SK-N-SH (cell line): ENCODE measurements around the gene TINAG. TPM values are rescaled to one million over a fixed set of nuclear protein-coding genes. Genes with fewer than 3 reads are reported as not detected.
A peak's percentile ranks its signal among the peaks of the same experiment; 100 is the strongest.

Experiments
- CTCF ChIA-PET: fragments of 300-600, 350-600 bp; formaldehyde crosslinking; extraction: SDS; loops from one replicate; lab custom pipeline; 2021; lab: Yijun Ruan, JAX
- POLR2A ChIA-PET: fragments of 350-600 bp; sonication (Branson Sonifier 250); formaldehyde crosslinking; extraction: SDS; loops from one replicate; lab custom pipeline; 2020; ENCODE audit warnings: antibody characterized with exemption, inconsistent platforms; lab: Yijun Ruan, JAX
- DNase-seq: peaks from one replicate; pipeline ENCODE4 v3.0.0; 2012
- H2AFZ ChIP-seq: fragments of 200-600 bp; sonication (generic); 2 replicates; pipeline ENCODE4 v1.8.1; 2016; ENCODE audit warnings: antibody characterized with exemption, mild to moderate bottlenecking, low read depth
- H3F3A ChIP-seq: fragments of 200-600 bp; sonication (generic); replicated peaks from 2 replicates; pipeline ENCODE3; 2016; ENCODE audit warnings: antibody characterized with exemption, mild to moderate bottlenecking; ENCODE audit not compliant: insufficient read depth
- H3K27ac ChIP-seq, 2 experiments: fragments of 200-500 bp in 1 of 2; fragments of 200-600 bp in 1 of 2; sonication (Bioruptor generic) in 1 of 2; sonication (generic), shearing (Covaris generic) in 1 of 2; 2 replicates each; pipeline versions ENCODE4 v1.5.1 to v1.6.1; 2014 to 2016; ENCODE audit warnings: low read depth in 2 of 2, inconsistent platforms in 1 of 2, low read length in 1 of 2, mild to moderate bottlenecking in 1 of 2, mixed read lengths in 1 of 2
- H3K27me3 ChIP-seq: fragments of 200-600 bp; sonication (generic), shearing (Covaris generic); 2 replicates; pipeline ENCODE4 v1.6.1; 2016; ENCODE audit warnings: mixed run types; ENCODE audit not compliant: insufficient read depth
- H3K36me3 ChIP-seq, 2 experiments: fragments of 200-500 bp in 1 of 2; fragments of 200-600 bp in 1 of 2; sonication (Bioruptor generic) in 1 of 2; sonication (generic) in 1 of 2; replicated peaks in 1 of 2; 2 replicates each; pipeline versions ENCODE3 to v1.5.1; 2014 to 2016; ENCODE audit warnings: low read length in 1 of 2, mild to moderate bottlenecking in 1 of 2; ENCODE audit not compliant: insufficient read depth in 2 of 2, control insufficient read depth in 1 of 2
- H3K4me1 ChIP-seq, 2 experiments: fragments of 200-500 bp in 1 of 2; fragments of 200-600 bp in 1 of 2; sonication (Bioruptor generic) in 1 of 2; sonication (generic), shearing (Covaris generic) in 1 of 2; 2 replicates each; pipeline versions ENCODE4 v1.5.1 to v1.6.1; 2014 to 2016; ENCODE audit warnings: low read depth in 1 of 2, low read length in 1 of 2, mixed run types in 1 of 2; ENCODE audit not compliant: insufficient read depth in 2 of 2, control insufficient read depth in 1 of 2
- H3K4me2 ChIP-seq: fragments of 200-600 bp; sonication (generic), shearing (Covaris generic); 2 replicates; pipeline ENCODE4 v1.6.1; 2017; ENCODE audit warnings: mixed run types
- H3K4me3 ChIP-seq, 2 experiments: fragments of 200-500 bp in 1 of 2; fragments of 200-600 bp in 1 of 2; sonication (Bioruptor generic) in 1 of 2; sonication (generic), shearing (Covaris generic) in 1 of 2; 2 replicates each; pipeline versions ENCODE4 v1.5.1 to v1.8.1; 2014 to 2016; ENCODE audit warnings: low read depth in 2 of 2, inconsistent platforms in 1 of 2, low read length in 1 of 2, mild to moderate bottlenecking in 1 of 2, mixed read lengths in 1 of 2, moderate library complexity in 1 of 2
- H3K79me2 ChIP-seq: fragments of 200-600 bp; sonication (generic); 2 replicates; pipeline ENCODE4 v1.8.1; 2017; ENCODE audit warnings: mild to moderate bottlenecking; ENCODE audit not compliant: insufficient read depth
- H3K9ac ChIP-seq: fragments of 200-600 bp; sonication (generic); 2 replicates; pipeline ENCODE4 v1.6.1; 2017; ENCODE audit warnings: mixed run types
- H3K9me2 ChIP-seq: fragments of 200-600 bp; sonication (generic); 2 replicates; pipeline ENCODE4 v1.6.1; 2017; ENCODE audit warnings: mixed run types
- H3K9me3 ChIP-seq: fragments of 200-600 bp; sonication (generic); 2 replicates; pipeline ENCODE4 v1.6.1; 2017; ENCODE audit warnings: mixed run types, mild to moderate bottlenecking, moderate library complexity
- H4K20me1 ChIP-seq: fragments of 200-600 bp; sonication (generic); 2 replicates; pipeline ENCODE4 v1.6.1; 2017; ENCODE audit warnings: mild to moderate bottlenecking, mixed run types; ENCODE audit not compliant: insufficient read depth
- CHD2 ChIP-seq: fragments of 150-350 bp; IDR thresholded peaks from 2 replicates; pipeline ENCODE4 v1.6.1; 2018; ENCODE audit warnings: low read length; ENCODE audit not compliant: partially characterized antibody
- EZH2phosphoT487 ChIP-seq: fragments of 200-600 bp; sonication (generic); IDR thresholded peaks from 2 replicates; pipeline ENCODE4 v1.6.1; 2017; ENCODE audit warnings: low read depth, mixed run types, mild to moderate bottlenecking, antibody characterized with exemption, moderate library complexity, borderline replicate concordance
- FOSL2 ChIP-seq: IDR thresholded peaks from 2 replicates; pipeline ENCODE4 v1.4.0; 2012; ENCODE audit warnings: low read depth, mild to moderate bottlenecking, moderate library complexity, borderline replicate concordance
- FOXJ3 ChIP-seq: sonication (generic); formaldehyde crosslinking; IDR thresholded peaks from 2 replicates; pipeline ENCODE4 v1.5.1; 2020; ENCODE audit warnings: mild to moderate bottlenecking, missing genetic modification reagents
- GABPA ChIP-seq: IDR thresholded peaks from 2 replicates; pipeline ENCODE4 v1.4.0; 2012; ENCODE audit warnings: low read depth, mild to moderate bottlenecking
- JUND ChIP-seq: IDR thresholded peaks from 2 replicates; pipeline ENCODE4 v1.4.0; 2012
- MEF2A ChIP-seq: IDR thresholded peaks from 2 replicates; pipeline ENCODE4 v1.4.0; 2012; ENCODE audit warnings: low read depth, borderline replicate concordance
- MXI1 ChIP-seq: IDR thresholded peaks from 2 replicates; pipeline ENCODE4 v1.6.1; 2012; ENCODE audit warnings: mild to moderate bottlenecking, low read depth, low read length, improper control_type of control experiment
- NRF1 ChIP-seq: IDR thresholded peaks from 2 replicates; pipeline ENCODE4 v1.6.1; 2012; ENCODE audit warnings: low read depth, mild to moderate bottlenecking, low read length
- POLR2AphosphoS5 ChIP-seq: IDR thresholded peaks from 2 replicates; pipeline ENCODE4 v1.6.1; 2012; ENCODE audit warnings: low read depth, low read length
- RAD21 ChIP-seq: IDR thresholded peaks from 2 replicates; pipeline ENCODE4 v1.6.1; 2012; ENCODE audit warnings: mild to moderate bottlenecking, low read length
- RCOR1 ChIP-seq: fragments of 150-350 bp; IDR thresholded peaks from 2 replicates; pipeline ENCODE4 v1.6.1; 2017; ENCODE audit warnings: antibody characterized with exemption, low read length
- RFX5 ChIP-seq: IDR thresholded peaks from 2 replicates; pipeline ENCODE4 v1.6.1; 2012; ENCODE audit warnings: mild to moderate bottlenecking, improper control_type of control experiment, low read length
- RXRA ChIP-seq: IDR thresholded peaks from 2 replicates; pipeline ENCODE4 v1.4.0; 2012; ENCODE audit warnings: low read depth, mild to moderate bottlenecking, borderline replicate concordance
- TAF1 ChIP-seq: IDR thresholded peaks from 2 replicates; pipeline ENCODE4 v1.6.1; 2012; ENCODE audit warnings: low read depth, mild to moderate bottlenecking, low read length, moderate library complexity, borderline replicate concordance
- WGBS: methylation state at CpG from one replicate; pipeline ENCODE4 v1.1.6; 2017; ENCODE audit warnings: low lambda C conversion rate; 5-methylcytosine and 5-hydroxymethylcytosine counted together
- polyA plus RNA-seq, 3 experiments: library from polyadenylated mRNA; depleted of rRNA; stranded (reverse); fragments of >200 nt; gene quantifications; 2 replicates each; pipeline ENCODE4 v1.2.3, GENCODE V29; 2012
- TF ChIP-seq, protein P1 (sequence below): IDR thresholded peaks from 2 replicates; pipeline ENCODE4; 2012
- TF ChIP-seq, protein P2 (sequence below): IDR thresholded peaks from 2 replicates; pipeline ENCODE4 v1.4.0; 2012; ENCODE audit warnings: low read depth
- TF ChIP-seq, protein P3 (sequence below): IDR thresholded peaks from 2 replicates; pipeline ENCODE4 v1.6.1; 2012; ENCODE audit warnings: mild to moderate bottlenecking, low read depth, low read length, moderate library complexity
- TF ChIP-seq, protein P4 (sequence below): fragments of 150-350 bp; IDR thresholded peaks from 2 replicates; pipeline ENCODE4 v1.6.1; 2017; ENCODE audit warnings: antibody characterized with exemption, low read length, low read depth, borderline replicate concordance

Gene TINAG
- polyA plus RNA-seq, 1 of the 3 experiments (the other 2 are of a cell fraction): 0.13 TPM

DNA sequence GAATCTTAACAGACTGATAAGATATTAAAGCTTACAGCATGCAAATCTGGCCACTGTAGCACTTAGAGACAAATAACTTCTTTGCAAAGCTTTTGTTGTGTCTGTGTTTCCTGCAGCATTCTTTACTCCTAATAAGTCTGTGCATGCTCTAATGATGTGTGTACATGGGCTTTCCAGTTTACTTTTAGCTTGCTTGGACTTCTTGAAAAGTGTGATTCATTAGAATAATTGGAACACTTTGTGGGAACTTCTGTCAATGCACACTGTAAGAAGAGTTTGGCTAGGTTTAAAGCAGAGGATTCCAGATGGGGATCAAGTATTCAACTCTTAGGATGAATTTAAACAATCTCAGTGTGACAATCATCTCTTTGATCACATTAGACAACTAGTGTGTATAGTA lies 22.1 kb upstream of the TINAG start:
- Histone ChIP-seq H3K9ac (no peak overlapping the region), H3K9me2 (no peaks in the 10 kb centered on the region), H3K4me3 (no peak overlapping the region), H3K36me3 (no peaks in the 10 kb centered on the region), H3F3A (peaks cover 53% of the 10 kb centered on the region), H3K4me1 (peaks cover 0 to 48% of the 10 kb centered on the region in 2 experiments; a peak in 3 of 4 replicates), H3K27ac (peak overlapping the region; percentile 11 to 72; a peak in 2 of 4 replicates), H2AFZ (no peak overlapping the region), H3K4me2 (no peak overlapping the region; the same call in 1 of the 2 replicates), H4K20me1 (no peaks in the 10 kb centered on the region), H3K27me3 (no peaks in the 10 kb centered on the region), H3K79me2 (no peaks in the 10 kb centered on the region), H3K9me3 (no peaks in the 10 kb centered on the region)
- no peak for DNase-seq
- ChIA-PET POLR2A (no interaction called here), CTCF (no interaction called here)
- TF ChIP-seq, protein P1, sequence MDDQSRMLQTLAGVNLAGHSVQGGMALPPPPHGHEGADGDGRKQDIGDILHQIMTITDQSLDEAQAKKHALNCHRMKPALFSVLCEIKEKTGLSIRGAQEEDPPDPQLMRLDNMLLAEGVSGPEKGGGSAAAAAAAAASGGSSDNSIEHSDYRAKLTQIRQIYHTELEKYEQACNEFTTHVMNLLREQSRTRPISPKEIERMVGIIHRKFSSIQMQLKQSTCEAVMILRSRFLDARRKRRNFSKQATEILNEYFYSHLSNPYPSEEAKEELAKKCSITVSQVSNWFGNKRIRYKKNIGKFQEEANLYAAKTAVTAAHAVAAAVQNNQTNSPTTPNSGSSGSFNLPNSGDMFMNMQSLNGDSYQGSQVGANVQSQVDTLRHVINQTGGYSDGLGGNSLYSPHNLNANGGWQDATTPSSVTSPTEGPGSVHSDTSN: no peak
- TF ChIP-seq EZH2phosphoT487 (no peak), RAD21 (no peak), RFX5 (no peak), FOXJ3 (CRISPR knock-in tag) (no peak), FOSL2 (no peak), TAF1 (no peak), GABPA (no peak), RCOR1 (no peak), MXI1 (no peak), CHD2 (no peak)
- TF ChIP-seq, protein P2, sequence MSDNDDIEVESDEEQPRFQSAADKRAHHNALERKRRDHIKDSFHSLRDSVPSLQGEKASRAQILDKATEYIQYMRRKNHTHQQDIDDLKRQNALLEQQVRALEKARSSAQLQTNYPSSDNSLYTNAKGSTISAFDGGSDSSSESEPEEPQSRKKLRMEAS: no peak
- TF ChIP-seq, protein P3, sequence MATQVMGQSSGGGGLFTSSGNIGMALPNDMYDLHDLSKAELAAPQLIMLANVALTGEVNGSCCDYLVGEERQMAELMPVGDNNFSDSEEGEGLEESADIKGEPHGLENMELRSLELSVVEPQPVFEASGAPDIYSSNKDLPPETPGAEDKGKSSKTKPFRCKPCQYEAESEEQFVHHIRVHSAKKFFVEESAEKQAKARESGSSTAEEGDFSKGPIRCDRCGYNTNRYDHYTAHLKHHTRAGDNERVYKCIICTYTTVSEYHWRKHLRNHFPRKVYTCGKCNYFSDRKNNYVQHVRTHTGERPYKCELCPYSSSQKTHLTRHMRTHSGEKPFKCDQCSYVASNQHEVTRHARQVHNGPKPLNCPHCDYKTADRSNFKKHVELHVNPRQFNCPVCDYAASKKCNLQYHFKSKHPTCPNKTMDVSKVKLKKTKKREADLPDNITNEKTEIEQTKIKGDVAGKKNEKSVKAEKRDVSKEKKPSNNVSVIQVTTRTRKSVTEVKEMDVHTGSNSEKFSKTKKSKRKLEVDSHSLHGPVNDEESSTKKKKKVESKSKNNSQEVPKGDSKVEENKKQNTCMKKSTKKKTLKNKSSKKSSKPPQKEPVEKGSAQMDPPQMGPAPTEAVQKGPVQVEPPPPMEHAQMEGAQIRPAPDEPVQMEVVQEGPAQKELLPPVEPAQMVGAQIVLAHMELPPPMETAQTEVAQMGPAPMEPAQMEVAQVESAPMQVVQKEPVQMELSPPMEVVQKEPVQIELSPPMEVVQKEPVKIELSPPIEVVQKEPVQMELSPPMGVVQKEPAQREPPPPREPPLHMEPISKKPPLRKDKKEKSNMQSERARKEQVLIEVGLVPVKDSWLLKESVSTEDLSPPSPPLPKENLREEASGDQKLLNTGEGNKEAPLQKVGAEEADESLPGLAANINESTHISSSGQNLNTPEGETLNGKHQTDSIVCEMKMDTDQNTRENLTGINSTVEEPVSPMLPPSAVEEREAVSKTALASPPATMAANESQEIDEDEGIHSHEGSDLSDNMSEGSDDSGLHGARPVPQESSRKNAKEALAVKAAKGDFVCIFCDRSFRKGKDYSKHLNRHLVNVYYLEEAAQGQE: no peak

DNA sequence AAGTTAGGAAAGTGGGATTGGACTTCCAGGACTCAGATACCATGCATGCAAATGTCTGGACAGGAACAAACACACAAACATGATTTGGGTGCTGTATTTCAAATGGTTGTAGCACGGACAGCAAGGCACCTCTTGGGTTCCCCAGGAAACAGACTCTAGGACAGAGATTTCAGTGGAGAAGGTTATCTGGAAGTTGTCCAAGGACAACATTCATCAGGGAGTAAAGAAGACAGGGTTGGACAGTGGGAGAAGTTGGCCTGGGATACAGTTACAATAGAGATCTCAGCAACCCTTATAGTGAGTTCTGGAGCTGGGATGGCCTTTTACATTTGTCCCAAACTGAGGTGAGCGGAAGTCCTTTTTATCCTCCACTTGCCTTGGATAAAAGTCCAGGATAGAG lies 19.8 kb upstream of the TINAG start:
- WGBS: 76% methylated on average over 2 of the region's 2 CpGs
- TF ChIP-seq RFX5: no peak
- TF ChIP-seq RXRA: no peak
- TF ChIP-seq, protein P4, sequence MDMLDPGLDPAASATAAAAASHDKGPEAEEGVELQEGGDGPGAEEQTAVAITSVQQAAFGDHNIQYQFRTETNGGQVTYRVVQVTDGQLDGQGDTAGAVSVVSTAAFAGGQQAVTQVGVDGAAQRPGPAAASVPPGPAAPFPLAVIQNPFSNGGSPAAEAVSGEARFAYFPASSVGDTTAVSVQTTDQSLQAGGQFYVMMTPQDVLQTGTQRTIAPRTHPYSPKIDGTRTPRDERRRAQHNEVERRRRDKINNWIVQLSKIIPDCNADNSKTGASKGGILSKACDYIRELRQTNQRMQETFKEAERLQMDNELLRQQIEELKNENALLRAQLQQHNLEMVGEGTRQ: no peak
- no peak for TF ChIP-seq RCOR1
- TF ChIP-seq POLR2AphosphoS5: no peak
- TF ChIP-seq TAF1: no peak
- TF ChIP-seq RAD21: no peak
- TF ChIP-seq JUND: no peak
- TF ChIP-seq, protein P1: no peak
- TF ChIP-seq NRF1: no peak
- no peak for TF ChIP-seq MEF2A
- TF ChIP-seq GABPA: no peak
- no peak for TF ChIP-seq EZH2phosphoT487
- TF ChIP-seq, protein P2: no peak

More for the DNA sequence above, 19.8 kb upstream of the TINAG start:
- DNase-seq: no peak
- H2AFZ ChIP-seq: no peak overlapping the region
- H3K27me3 ChIP-seq: no peaks in the 10 kb centered on the region
- H3K36me3 ChIP-seq: no peaks in the 10 kb centered on the region
- H3K4me3 ChIP-seq: no peak overlapping the region
- H4K20me1 ChIP-seq: no peaks in the 10 kb centered on the region
- H3K9ac ChIP-seq: no peak overlapping the region
- H3K9me2 ChIP-seq: no peaks in the 10 kb centered on the region
- ChIA-PET CTCF (no interaction called here), POLR2A (no interaction called here)
- no peaks in the 10 kb centered on the region for H3K9me3 ChIP-seq
- H3F3A ChIP-seq: peaks cover 40% of the 10 kb centered on the region
- peaks cover 0 to 47% of the 10 kb centered on the region in 2 experiments for H3K4me1 ChIP-seq
- peak overlapping the region; percentile 28 to 57; a peak in 3 of 4 replicates for H3K27ac ChIP-seq
- peak overlapping the region; percentile 41; the same call in 1 of the 2 replicates for H3K4me2 ChIP-seq
- no peaks in the 10 kb centered on the region for H3K79me2 ChIP-seq
